HepG2 (cell line): Measurements from ENCODE around the gene WBP1. TPM values are rescaled to one million over a fixed set of nuclear protein-coding genes. Genes with fewer than 3 reads are reported as not detected.

Experiments used
- ARNT2 ChIP-seq: sonication (generic); formaldehyde crosslinking; IDR thresholded peaks from 2 replicates; pipeline ENCODE4 v1.8.0; 2022; ENCODE audit warnings: mild to moderate bottlenecking, low read depth, missing genetic modification reagents, moderate library complexity
- ATRX ChIP-seq: sonication (generic); formaldehyde crosslinking; IDR thresholded peaks from 2 replicates; pipeline ENCODE4 v1.4.0; 2020; ENCODE audit warnings: missing genetic modification reagents, borderline replicate concordance
- ETV6 ChIP-seq: sonication (generic); formaldehyde crosslinking; conservative IDR thresholded peaks from 2 replicates; pipeline ENCODE4 v1.4.0; 2020; ENCODE audit warnings: missing genetic modification reagents
- HNRNPLL ChIP-seq: fragments of 200-400 bp; formaldehyde crosslinking; IDR thresholded peaks from 2 replicates; pipeline ENCODE4 v1.6.1; 2017; ENCODE audit warnings: mild to moderate bottlenecking, low read depth, low read length; ENCODE audit not compliant: poor library complexity, severe bottlenecking
- NFKBIZ ChIP-seq: IDR thresholded peaks from 2 replicates; pipeline ENCODE4 v1.6.1; 2018; ENCODE audit warnings: missing genetic modification reagents, missing compliant biosample characterization
- NR2F6 ChIP-seq, 2 experiments: IDR thresholded peaks; 2 replicates each; pipeline ENCODE4 v1.6.1; 2016; ENCODE audit warnings: antibody characterized with exemption in 1 of 2, mild to moderate bottlenecking in 1 of 2
- SNRNP70 ChIP-seq: fragments of 200-400 bp; formaldehyde crosslinking; IDR thresholded peaks from 2 replicates; pipeline ENCODE4 v1.6.1; 2017; ENCODE audit warnings: mild to moderate bottlenecking, low read depth, low read length, moderate library complexity
- ZMYM4 ChIP-seq: sonication (generic); formaldehyde crosslinking; IDR thresholded peaks from 2 replicates; pipeline ENCODE4 v1.8.1; 2023; ENCODE audit warnings: mild to moderate bottlenecking, missing genetic modification reagents
- ZNF205 ChIP-seq: IDR thresholded peaks from 2 replicates; pipeline ENCODE4 v1.6.1; 2018; ENCODE audit warnings: missing biosample characterization, missing genetic modification reagents
- polyA plus RNA-seq, 8 experiments: library from polyadenylated mRNA; depleted of rRNA in 3 of 8; stranded (reverse) in 7 of 8; unstranded in 1 of 8; fragments of >200 nt; fragmentation: Illumina TruSeq in 4 of 8; extraction: Trizol in 4 of 8; gene quantifications; 2 replicates each; pipeline versions ENCODE4 v1.2.1 to v1.2.3, GENCODE V29; 2011 to 2016; ENCODE audit warnings: low read depth in 4 of 8, missing spikeins in 1 of 8, mixed read lengths in 1 of 8; ENCODE audit not compliant: insufficient read depth in 1 of 8
- total RNA-seq, 5 experiments: library from RNA; depleted of rRNA; stranded (reverse); fragments of >200 nt; fragmentation: Illumina TruSeq; extraction: Trizol; gene quantifications; 2 replicates each; pipeline ENCODE4 v1.2.3, GENCODE V29; 2016; ENCODE audit warnings: low read depth in 1 of 5
- TF ChIP-seq, protein P1 (sequence below): sonication (generic); formaldehyde crosslinking; IDR thresholded peaks from one replicate; pipeline ENCODE4 v1.5.1; 2020; ENCODE audit warnings: mild to moderate bottlenecking, missing genetic modification reagents; ENCODE audit errors: not compliant biosample characterization
- TF ChIP-seq, protein P2 (sequence below): fragments of 450-650 bp; IDR thresholded peaks from 2 replicates; pipeline ENCODE4 v1.6.1; 2017; ENCODE audit warnings: mild to moderate bottlenecking
- TF ChIP-seq, protein P3 (sequence below): sonication (generic); formaldehyde crosslinking; IDR thresholded peaks from 2 replicates; pipeline ENCODE4 v1.8.0; 2023; ENCODE audit warnings: mild to moderate bottlenecking, missing genetic modification reagents
- TF ChIP-seq, protein P4 (sequence below): sonication (generic); formaldehyde crosslinking; conservative IDR thresholded peaks from 2 replicates; pipeline ENCODE4 v1.4.0; 2020; ENCODE audit warnings: missing genetic modification reagents

WBP1 gene
- total and polyA plus RNA-seq, 2 of the 13 experiments (the other 11 are each of a cell fraction or from before 2014, with no cell fraction given), result 38.8 to 85.7 TPM

DNA sequence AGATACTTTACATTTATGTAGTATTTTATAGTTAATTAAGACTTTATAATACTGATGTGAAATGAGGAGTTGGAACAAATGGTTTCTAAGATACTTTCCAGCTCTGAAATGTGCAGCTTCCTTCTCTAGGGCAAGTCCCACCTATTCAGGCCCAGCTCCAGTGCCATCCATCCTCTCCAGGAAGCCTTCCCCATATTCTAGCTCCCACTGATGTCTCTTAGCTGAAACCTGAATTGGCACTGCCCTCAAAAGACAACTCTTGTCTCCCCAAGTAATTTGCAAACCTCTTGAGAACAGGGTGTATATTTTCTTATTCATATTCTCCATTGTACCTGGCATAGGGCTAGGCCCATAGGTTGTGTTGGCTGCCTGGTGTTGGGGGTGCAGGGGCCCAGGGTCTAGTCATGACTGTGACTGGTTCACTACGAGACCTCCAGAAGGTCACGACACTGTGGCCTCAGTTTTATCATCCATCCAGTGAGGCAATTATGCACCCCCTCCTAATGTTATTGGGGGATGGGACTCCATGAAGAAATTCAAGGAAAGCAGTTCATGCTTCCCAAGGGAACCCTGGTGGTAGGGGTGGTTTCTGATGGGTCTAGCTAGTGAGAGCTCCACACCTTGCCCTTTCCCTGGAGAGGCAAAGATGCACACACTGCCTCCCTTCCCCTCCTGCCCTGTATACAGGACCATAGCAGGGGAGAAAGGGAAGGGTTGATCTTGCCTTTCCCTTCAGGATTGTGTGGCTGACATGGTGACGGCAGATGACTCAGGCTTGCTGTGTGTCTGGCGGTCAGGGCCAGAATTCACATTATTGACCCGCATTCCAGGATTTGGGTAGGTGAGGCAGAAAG, 33.9 kb upstream of the WBP1 start (continued):
- TF ChIP-seq, protein P1, sequence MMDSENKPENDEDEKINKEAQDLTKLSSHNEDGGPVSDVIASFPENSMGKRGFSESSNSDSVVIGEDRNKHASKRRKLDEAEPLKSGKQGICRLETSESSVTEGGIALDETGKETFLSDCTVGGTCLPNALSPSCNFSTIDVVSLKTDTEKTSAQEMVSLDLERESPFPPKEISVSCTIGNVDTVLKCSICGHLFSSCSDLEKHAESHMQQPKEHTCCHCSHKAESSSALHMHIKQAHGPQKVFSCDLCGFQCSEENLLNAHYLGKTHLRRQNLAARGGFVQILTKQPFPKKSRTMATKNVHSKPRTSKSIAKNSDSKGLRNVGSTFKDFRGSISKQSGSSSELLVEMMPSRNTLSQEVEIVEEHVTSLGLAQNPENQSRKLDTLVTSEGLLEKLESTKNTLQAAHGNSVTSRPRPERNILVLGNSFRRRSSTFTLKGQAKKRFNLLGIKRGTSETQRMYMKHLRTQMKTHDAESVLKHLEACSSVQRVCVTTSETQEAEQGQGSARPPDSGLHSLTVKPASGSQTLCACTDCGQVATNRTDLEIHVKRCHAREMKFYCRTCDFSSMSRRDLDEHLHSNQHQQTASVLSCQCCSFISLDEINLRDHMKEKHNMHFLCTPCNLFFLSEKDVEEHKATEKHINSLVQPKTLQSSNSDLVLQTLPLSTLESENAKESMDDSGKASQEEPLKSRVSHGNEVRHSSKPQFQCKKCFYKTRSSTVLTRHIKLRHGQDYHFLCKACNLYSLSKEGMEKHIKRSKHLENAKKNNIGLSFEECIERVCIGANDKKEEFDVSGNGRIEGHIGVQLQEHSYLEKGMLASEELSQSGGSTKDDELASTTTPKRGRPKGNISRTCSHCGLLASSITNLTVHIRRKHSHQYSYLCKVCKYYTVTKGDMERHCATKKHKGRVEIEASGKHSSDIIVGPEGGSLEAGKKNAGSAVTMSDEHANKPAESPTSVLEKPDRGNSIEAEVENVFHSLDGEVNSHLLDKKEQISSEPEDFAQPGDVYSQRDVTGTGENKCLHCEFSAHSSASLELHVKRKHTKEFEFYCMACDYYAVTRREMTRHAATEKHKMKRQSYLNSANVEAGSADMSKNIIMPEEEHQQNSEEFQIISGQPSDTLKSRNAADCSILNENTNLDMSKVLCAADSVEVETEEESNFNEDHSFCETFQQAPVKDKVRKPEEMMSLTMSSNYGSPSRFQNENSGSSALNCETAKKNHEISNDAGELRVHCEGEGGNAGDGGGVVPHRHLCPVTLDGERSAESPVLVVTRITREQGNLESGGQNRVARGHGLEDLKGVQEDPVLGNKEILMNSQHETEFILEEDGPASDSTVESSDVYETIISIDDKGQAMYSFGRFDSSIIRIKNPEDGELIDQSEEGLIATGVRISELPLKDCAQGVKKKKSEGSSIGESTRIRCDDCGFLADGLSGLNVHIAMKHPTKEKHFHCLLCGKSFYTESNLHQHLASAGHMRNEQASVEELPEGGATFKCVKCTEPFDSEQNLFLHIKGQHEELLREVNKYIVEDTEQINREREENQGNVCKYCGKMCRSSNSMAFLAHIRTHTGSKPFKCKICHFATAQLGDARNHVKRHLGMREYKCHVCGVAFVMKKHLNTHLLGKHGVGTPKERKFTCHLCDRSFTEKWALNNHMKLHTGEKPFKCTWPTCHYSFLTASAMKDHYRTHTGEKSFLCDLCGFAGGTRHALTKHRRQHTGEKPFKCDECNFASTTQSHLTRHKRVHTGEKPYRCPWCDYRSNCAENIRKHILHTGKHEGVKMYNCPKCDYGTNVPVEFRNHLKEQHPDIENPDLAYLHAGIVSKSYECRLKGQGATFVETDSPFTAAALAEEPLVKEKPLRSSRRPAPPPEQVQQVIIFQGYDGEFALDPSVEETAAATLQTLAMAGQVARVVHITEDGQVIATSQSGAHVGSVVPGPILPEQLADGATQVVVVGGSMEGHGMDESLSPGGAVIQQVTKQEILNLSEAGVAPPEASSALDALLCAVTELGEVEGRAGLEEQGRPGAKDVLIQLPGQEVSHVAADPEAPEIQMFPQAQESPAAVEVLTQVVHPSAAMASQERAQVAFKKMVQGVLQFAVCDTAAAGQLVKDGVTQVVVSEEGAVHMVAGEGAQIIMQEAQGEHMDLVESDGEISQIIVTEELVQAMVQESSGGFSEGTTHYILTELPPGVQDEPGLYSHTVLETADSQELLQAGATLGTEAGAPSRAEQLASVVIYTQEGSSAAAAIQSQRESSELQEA, result no peak
- TF ChIP-seq ATRX (CRISPR knock-in tag), result no peak
- TF ChIP-seq ARNT2 (CRISPR knock-in tag), result no peak
- TF ChIP-seq, protein P2, sequence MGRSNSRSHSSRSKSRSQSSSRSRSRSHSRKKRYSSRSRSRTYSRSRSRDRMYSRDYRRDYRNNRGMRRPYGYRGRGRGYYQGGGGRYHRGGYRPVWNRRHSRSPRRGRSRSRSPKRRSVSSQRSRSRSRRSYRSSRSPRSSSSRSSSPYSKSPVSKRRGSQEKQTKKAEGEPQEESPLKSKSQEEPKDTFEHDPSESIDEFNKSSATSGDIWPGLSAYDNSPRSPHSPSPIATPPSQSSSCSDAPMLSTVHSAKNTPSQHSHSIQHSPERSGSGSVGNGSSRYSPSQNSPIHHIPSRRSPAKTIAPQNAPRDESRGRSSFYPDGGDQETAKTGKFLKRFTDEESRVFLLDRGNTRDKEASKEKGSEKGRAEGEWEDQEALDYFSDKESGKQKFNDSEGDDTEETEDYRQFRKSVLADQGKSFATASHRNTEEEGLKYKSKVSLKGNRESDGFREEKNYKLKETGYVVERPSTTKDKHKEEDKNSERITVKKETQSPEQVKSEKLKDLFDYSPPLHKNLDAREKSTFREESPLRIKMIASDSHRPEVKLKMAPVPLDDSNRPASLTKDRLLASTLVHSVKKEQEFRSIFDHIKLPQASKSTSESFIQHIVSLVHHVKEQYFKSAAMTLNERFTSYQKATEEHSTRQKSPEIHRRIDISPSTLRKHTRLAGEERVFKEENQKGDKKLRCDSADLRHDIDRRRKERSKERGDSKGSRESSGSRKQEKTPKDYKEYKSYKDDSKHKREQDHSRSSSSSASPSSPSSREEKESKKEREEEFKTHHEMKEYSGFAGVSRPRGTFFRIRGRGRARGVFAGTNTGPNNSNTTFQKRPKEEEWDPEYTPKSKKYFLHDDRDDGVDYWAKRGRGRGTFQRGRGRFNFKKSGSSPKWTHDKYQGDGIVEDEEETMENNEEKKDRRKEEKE, result no peak
- no peak for TF ChIP-seq NFKBIZ (CRISPR knock-in tag)
- no peak for TF ChIP-seq SNRNP70
- peak; percentile 24; the same call in 1 of the 2 replicates for TF ChIP-seq ZMYM4
- peak; percentile 36; the same call in 1 of the 2 replicates for TF ChIP-seq NR2F6 (IDR thresholded peaks at IDR 0.05)
- TF ChIP-seq NR2F6 (CRISPR knock-in tag; IDR thresholded peaks at IDR 0.05), result 0 out of 2 replicates have a peak, but pooled peaks have one; percentile 8
- no peak for TF ChIP-seq ETV6 (CRISPR knock-in tag)
- peak; percentile 64; the same call in 1 of the 2 replicates for TF ChIP-seq ZNF205 (CRISPR knock-in tag)
- TF ChIP-seq, protein P3, sequence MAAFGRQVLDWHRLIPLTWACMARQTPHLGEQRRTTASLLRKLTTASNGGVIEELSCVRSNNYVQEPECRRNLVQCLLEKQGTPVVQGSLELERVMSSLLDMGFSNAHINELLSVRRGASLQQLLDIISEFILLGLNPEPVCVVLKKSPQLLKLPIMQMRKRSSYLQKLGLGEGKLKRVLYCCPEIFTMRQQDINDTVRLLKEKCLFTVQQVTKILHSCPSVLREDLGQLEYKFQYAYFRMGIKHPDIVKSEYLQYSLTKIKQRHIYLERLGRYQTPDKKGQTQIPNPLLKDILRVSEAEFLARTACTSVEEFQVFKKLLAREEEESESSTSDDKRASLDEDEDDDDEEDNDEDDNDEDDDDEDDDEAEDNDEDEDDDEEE (CRISPR knock-in tag), result peak; percentile 78; the same call in 1 of the 2 replicates
- TF ChIP-seq, protein P4, sequence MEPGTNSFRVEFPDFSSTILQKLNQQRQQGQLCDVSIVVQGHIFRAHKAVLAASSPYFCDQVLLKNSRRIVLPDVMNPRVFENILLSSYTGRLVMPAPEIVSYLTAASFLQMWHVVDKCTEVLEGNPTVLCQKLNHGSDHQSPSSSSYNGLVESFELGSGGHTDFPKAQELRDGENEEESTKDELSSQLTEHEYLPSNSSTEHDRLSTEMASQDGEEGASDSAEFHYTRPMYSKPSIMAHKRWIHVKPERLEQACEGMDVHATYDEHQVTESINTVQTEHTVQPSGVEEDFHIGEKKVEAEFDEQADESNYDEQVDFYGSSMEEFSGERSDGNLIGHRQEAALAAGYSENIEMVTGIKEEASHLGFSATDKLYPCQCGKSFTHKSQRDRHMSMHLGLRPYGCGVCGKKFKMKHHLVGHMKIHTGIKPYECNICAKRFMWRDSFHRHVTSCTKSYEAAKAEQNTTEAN (CRISPR knock-in tag), result 0 out of 2 replicates have a peak, but pooled peaks have one; percentile 12
- no peak for TF ChIP-seq HNRNPLL
